NCI-H2227 (cell line): ENCODE data around the gene MRO.
A peak's percentile ranks its signal among the peaks of the same experiment; 100 is the strongest.
"Not testable (repeated sequence)": the region's sequence is repeated elsewhere in the genome, so short reads cannot be mapped to it uniquely, and the experiment has no call there.

ENCODE experiments used
- DNase-seq: peaks from one replicate; lab custom pipeline; 2025; ENCODE audit not compliant: unreplicated experiment; lab: John Stamatoyannopoulos, UW

Gene MRO

DNA sequence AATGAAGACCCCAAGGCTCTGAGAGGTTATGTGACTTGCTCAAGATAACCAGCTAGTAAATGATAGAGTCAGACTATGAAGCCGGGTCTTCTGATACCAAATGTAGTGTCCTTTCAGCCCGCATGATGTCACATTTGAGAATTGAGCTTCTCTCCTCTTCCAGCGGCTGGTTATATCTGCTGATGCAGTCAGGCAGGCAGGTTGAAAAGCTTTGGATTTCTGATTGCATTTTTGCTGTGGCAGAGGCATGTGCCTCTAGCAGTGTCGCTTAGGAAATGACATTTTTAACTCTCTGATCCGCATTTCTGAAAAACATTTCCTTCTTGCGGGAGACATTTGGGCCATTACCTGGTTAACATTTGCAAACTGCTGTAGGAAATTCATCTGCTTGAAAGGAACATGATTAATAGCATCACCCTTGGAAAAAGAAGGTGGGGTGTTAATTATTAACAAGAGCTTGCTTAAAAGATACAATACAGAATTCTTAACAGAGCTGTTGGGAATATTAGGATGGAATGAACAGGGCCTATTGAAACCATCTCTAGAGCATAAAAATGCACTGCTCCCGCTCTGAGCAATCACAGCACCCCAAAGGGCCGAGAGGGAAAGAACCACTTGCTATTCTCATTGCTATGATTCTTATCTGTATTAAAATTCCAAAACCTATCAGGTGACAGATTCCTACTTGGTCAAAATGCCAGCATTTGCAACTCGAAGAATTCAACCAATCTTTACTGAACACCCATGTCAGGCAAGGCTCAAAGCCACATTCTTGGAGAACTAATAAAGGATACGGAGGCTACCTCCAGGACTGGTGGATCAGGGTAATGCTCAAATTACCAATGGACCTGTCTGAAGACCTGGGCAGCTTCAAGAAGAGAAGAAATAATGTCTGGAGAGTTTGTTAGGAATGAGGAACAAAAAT lies 25.9 kb downstream of the MRO start:
- DNase-seq, result no peak

DNA sequence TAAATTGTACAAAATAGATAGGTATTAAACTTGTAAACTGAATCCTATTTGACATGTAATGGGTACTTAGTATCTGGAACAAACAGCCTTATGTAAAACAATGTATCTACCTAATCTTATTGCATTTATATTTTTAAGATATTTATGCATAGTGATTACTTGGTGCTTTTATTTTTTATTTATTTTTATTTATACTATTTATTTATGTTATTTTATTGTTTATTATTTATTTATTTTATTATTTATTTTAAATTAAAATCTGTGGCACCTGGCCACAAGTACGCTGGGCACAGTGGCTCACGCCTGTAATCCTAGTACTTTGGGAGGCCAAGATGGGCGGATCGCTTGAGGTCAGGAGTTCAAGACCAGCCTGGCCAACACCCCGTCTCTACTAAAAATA lies 26.9 kb downstream of the MRO start:
- DNase-seq, result no peak

DNA sequence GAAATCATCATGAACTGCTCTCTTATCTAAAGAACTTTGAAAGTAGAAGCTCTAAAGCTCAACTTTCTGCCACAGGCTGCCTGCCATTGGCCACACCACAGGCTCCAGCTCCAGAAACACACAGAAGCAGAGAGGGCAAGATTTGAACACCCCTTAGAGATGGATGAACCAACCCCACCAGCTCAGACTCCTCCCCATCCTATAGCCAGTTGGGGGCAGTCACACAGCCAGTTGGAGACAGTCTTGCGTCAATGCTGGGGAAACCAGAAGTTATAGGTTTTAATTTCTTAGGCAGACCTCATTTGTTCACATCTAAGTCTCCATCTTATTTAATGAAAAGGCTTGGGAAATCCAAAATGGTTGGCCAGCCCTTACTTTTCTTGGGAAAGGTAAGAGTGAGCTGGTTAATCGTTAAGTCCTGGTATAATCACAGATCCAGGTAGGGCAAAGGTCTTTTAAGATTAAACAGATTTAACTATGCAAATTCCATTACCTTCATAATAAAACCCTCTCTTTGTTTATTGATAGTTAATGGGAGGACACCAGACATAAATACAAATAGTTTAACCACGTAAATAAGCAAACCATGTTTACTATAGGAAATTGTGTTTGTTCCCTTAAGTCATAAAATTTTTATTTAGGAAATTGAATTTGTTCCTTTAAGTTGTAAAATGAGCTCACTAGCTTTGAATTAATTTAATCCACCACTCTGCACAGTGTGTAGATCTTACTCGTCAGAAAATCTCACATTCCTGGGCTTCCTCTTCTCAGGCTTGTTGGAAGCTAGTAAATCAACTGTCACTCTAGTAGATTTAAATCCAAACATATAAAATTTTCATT lies 28.0 kb downstream of the MRO start:
- DNase-seq, result no peak

DNA sequence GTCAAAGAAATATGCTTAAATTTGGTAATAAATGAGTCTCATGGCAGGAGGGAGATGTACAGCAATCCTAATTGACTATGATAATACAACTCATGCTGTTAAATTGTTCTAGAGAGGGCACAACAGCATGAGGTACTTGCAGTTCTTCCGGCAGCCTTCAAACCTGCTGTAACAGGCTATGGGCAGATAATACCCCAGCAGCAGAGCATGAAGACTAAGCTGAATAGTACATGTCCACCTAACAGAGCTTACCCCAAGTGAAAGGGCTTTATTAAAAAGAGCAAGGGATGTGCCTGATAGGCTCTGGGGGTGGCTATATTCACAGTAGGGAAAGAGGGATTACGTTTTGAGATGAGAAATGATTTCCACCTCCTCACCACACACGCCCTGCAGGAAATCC lies 28.9 kb downstream of the MRO start:
- peak; percentile 10 for DNase-seq

DNA sequence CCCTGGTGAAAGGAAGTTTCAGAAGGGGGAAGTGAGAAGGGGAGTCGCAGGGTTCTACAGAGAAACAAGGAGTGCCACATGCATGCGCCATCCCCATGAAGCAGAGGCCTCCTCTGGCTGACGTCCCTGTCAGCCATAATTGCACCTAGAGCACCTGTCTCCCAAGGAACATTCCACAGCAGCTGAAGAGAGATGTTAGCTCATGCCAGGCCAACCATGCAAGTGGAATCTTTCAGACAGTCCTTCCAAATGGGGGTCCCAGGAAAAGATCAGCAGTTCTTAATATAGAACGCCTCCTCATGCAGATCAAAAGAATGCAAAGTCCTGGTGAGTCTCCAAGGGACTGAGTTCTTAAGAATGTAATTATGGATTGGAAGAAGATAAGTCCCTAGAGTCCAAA lies 29.6 kb downstream of the MRO start:
- DNase-seq, result no peak

DNA sequence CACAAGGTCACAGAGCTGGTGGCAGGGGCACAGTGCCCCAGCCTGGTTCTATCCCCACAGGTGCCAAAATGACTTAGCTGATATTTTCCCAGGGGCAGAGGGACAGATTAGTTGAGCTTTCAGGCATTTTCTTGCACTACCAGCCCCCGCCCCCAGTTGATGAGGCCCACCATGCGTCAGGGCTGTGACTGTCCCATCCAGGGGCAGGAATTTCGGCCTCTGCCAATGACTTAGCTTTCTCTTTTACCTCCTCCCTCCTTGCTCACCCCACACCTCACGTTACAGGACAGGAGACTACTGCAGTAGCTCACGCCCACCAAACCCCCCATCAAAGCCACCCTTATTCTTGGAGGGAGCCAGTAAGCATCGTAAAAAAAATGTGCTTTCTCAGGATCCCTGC lies 31.5 kb downstream of the MRO start:
- DNase-seq, result no peak

GRCh38 chr18:50786864-50787263 lies 33.0 kb downstream of the MRO start:
- DNase-seq, result no peak

DNA sequence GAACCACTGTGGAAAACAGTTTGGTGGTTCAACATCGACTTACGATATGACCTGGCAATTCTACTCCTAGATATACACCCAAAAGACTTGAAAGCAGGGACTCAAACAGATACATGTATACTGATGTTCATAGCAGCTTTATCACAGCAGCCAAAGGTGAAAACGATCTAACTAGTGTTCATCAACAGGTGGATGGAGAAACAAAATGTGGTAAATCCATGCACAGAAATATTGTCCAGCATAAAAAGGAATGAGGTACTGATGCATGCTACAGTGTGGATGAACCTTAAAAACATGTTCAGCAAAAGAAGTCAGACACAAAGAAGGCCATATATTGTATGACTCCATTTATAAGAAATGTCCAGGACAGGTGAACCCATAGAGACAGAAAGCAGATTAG lies 36.3 kb downstream of the MRO start:
- DNase-seq, result no peak

GRCh38 chr18:50779021-50779420 lies 40.8 kb downstream of the MRO start:
- DNase-seq, result not testable (repeated sequence)

DNA sequence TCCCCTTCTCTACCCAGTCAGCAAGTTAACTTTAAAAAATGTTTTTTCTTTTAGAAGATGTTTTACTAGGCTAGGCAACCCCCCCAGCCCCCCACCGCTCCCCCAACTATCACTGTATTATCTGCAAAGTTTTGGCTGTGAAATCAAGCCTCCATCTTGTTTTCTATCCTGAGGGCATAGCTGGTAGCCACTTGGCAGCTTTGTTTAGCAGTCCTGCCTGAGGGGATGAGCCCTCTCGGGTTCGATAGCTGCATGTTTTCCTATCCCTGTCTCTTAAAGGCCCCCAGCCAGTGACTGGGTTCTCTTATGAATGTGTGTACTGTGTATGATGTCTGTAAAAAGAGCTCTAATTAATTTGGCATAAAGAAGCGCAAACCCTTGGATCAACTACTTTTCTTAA lies 43.4 kb downstream of the MRO start:
- no peak for DNase-seq

GRCh38 chr18:50775726-50776125 lies 44.1 kb downstream of the MRO start:
- no peak for DNase-seq

DNA sequence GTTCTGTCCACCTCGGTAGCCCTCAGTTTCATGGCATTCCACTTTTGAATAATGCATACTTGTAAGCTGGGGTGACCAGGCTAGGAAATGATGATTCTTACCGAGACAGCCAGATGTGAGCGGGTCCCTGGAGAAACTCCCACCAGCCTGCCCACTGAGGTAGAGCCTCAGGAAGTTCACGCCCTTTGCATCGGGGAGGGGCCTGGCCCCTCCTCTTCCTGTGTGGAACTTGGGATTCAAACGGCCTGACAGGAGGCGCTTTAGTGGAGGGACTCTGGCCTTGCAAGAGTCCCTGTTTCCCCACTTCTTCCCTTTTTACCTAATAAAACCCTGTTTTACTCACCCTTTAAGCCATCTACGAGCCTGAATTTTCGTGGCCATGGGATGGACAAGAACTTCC lies 44.6 kb downstream of the MRO start:
- DNase-seq, result no peak

GRCh38 chr18:50769463-50769862 lies 50.4 kb downstream of the MRO start:
- no peak for DNase-seq

DNA sequence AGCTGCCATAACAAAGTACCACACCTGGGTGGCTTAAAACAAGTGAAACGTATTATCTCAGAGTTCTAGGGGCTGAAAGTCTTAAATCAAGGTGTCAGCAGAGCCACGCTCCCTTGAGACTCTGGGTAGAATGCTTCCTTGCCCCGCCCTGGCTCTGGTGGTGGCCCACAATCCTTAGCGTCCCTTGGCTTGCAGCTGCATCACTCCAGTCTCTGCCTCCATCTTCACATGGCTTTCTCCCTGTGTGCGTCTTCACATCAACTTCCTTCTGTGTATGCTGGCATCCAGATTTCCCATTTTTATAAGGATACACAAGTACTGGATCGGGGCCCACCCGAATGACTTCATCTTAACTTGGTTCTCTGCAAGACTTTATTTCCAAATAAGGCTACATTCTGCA lies 62.5 kb downstream of the MRO start:
- DNase-seq, result no peak

- no peak for DNase-seq
Measured at GRCh38 chr18:50754297-50754696, 65.5 kb downstream of the MRO start.

DNA sequence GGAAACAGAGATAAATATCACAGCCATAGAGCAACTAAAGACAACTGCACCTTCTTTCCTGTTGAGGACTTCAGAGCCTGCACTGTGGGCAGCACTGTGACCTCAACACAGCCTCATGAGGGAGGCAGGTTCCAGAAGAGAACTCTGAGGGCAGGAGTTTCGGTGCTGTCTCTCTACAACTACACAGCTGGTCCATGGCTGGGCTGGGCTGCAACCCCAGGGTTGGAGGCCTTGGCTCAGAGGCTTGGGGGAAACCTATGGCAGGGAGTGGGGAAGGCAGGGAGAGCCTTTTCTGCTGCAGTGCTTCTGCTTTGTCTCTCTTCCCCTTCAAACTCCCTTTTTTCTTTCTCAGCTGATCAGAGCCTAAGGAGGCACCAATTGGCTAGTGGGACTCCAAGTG lies 66.5 kb downstream of the MRO start:
- DNase-seq, result no peak

- no peak for DNase-seq
Measured at GRCh38 chr18:50751947-50752346, 67.9 kb downstream of the MRO start.

- DNase-seq, result peak; percentile 73
Measured at GRCh38 chr18:50751490-50751889, 68.3 kb downstream of the MRO start.

DNA sequence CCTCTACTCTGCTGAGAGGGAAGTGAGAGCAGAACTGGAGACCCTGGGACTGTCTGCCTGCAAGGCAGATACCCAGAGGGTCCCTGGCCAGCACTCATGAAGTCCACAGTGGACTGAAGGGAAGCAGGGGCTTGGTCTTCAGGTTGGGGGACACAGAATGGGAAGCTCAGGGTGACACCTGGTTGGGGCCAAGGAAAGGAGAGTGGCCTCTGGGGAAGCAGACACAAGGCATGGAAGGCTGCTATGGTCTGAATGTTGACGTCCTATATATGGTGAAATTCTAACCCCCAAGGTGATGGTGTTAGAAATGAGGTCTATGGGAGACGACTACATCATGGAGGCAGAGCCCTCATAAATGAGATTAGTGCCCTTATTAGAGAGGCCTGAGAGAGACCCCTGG lies 69.3 kb downstream of the MRO start:
- DNase-seq, result no peak

GRCh38 chr18:50749945-50750344 lies 69.9 kb downstream of the MRO start:
- DNase-seq, result no peak

DNA sequence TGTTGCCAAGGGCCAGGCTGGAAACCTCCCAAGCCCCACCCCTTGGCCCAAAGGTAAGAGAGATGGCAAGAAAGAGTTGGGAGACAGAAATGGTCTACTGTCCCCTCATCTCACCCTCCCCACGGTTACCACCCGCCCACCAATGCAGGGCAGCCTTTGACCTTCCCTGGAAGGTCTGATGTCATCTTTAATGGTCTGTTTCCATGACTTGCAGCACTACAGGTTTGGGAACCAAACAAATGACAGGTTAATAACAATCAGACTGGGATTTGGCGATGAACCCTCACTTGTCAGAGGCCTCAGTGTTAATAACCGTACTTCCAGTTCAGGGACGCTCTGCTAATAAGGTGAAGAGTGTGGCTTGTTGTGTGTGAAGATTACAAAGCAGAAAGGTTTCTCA lies 70.4 kb downstream of the MRO start:
- DNase-seq, result no peak
